ENCODE results near the gene C5. TPM values are rescaled to one million over a fixed set of nuclear protein-coding genes. Genes with fewer than 3 reads are reported as not detected.
A peak's percentile ranks its signal among the peaks of the same experiment; 100 is the strongest.

The C5 gene
- total and polyA plus RNA-seq, 9 of the 15 experiments (the other 6 are each of a cell fraction or from before 2014, with no cell fraction given) = 0.08 to 0.91 (median 0.42) TPM

GRCh38 chr9:120928015-120928482, 122.0 kb downstream of the C5 start:
- H2AFZ ChIP-seq (ENCODE audit: low read depth, low read length) = no peak overlapping the region
- FAIRE-seq = no peak
- no peak overlapping the region for H3K27ac ChIP-seq (ENCODE audit: extremely low read depth, low read depth, low read length)
- no peak overlapping the region for H3K4me2 ChIP-seq (ENCODE audit: insufficient read depth, low read length)
- 34% methylated on average over 13 of the region's 14 CpGs for WGBS (ENCODE audit: insufficient coverage, low coverage, missing lambda C conversion rate)
- no peak for ATAC-seq
- H3K4me1 ChIP-seq (replicated peaks in 1 of 2; ENCODE audit: control insufficient read depth in 2 of 2, insufficient read depth in 2 of 2, low read length in 2 of 2) = peaks cover 9 to 20% of the 10 kb centered on the region in 2 experiments
- H3K4me3 ChIP-seq = no peak overlapping the region
- H3K9me3 ChIP-seq (replicated peaks; ENCODE audit: control insufficient read depth, insufficient read depth, low read depth, low read length) = no peaks in the 10 kb centered on the region
- intact Hi-C loops (cut with micrococcal nuclease) (no loop called here), in situ Hi-C loops (cut with MboI) (loop anchor here (25.0 kb wide), 1 partner anchor 316 kb away; no protein-coding TSS in a partner anchor)
- H3K9ac ChIP-seq (ENCODE audit: insufficient read depth in 1 of 2, low read depth in 2 of 2, low read length in 2 of 2) = no peak overlapping the region
- CTCF ChIA-PET (ENCODE audit: low intra/inter-chr PET ratio) = no interaction called here
- H3K36me3 ChIP-seq (ENCODE audit: control insufficient read depth, insufficient read depth, low read length) = no peaks in the 10 kb centered on the region
- POLR2A ChIA-PET = no interaction called here
- no peaks in the 10 kb centered on the region for H4K20me1 ChIP-seq (replicated peaks; ENCODE audit: control insufficient read depth, insufficient read depth, low read length)
- no TSS peak for BruUV-seq (replicated peaks)
- TF ChIP-seq, protein P1, sequence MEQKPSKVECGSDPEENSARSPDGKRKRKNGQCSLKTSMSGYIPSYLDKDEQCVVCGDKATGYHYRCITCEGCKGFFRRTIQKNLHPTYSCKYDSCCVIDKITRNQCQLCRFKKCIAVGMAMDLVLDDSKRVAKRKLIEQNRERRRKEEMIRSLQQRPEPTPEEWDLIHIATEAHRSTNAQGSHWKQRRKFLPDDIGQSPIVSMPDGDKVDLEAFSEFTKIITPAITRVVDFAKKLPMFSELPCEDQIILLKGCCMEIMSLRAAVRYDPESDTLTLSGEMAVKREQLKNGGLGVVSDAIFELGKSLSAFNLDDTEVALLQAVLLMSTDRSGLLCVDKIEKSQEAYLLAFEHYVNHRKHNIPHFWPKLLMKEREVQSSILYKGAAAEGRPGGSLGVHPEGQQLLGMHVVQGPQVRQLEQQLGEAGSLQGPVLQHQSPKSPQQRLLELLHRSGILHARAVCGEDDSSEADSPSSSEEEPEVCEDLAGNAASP (IDR thresholded peaks at IDR 0.05) = no peak
- TF ChIP-seq RBM25 (IDR thresholded peaks at IDR 0.05; ENCODE audit: low read depth, low read length, severe bottlenecking) (peak; percentile 73), ZBTB1 (CRISPR knock-in tag; IDR thresholded peaks at IDR 0.05; ENCODE audit: borderline replicate concordance, low read depth) (no peak), EHMT2 (IDR thresholded peaks at IDR 0.05) (no peak), BCOR (IDR thresholded peaks at IDR 0.05) (peak; percentile 57), TAL1 (IDR thresholded peaks at IDR 0.05) (no peak), TRIM25 (IDR thresholded peaks at IDR 0.05; ENCODE audit: borderline replicate concordance) (no peak)
- H3K9me1 ChIP-seq (ENCODE audit: control insufficient read depth, insufficient read depth, low read length) = no peaks in the 10 kb centered on the region
- H3K79me2 ChIP-seq (ENCODE audit: control insufficient read depth, insufficient read depth, low read length) = no peaks in the 10 kb centered on the region
- H3K27me3 ChIP-seq (ENCODE audit: control insufficient read depth in 2 of 2, insufficient read depth in 2 of 2, low read length in 2 of 2) = no peaks in the 10 kb centered on the region
- DNase-seq (ENCODE audit: extremely low read depth in 1 of 4, low spot score in 3 of 4) = no peak
